ENCODE results near the gene SBNO2. TPM values are rescaled to one million over a fixed set of nuclear protein-coding genes. Genes with fewer than 3 reads are reported as not detected.

Gene SBNO2
- total RNA-seq, 1 experiment from 2014 or later: 97.8 TPM

- TF ChIP-seq, protein P1, sequence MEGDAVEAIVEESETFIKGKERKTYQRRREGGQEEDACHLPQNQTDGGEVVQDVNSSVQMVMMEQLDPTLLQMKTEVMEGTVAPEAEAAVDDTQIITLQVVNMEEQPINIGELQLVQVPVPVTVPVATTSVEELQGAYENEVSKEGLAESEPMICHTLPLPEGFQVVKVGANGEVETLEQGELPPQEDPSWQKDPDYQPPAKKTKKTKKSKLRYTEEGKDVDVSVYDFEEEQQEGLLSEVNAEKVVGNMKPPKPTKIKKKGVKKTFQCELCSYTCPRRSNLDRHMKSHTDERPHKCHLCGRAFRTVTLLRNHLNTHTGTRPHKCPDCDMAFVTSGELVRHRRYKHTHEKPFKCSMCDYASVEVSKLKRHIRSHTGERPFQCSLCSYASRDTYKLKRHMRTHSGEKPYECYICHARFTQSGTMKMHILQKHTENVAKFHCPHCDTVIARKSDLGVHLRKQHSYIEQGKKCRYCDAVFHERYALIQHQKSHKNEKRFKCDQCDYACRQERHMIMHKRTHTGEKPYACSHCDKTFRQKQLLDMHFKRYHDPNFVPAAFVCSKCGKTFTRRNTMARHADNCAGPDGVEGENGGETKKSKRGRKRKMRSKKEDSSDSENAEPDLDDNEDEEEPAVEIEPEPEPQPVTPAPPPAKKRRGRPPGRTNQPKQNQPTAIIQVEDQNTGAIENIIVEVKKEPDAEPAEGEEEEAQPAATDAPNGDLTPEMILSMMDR (IDR thresholded peaks at IDR 0.05; ENCODE audit: unreplicated experiment): no peak
- peaks cover 53% of the 10 kb centered on the region for H3K36me3 Mint-ChIP-seq (ENCODE audit: insufficient read depth, unreplicated experiment)
- BruUV-seq (replicated peaks): no TSS peak
- H3K4me3 Mint-ChIP-seq (ENCODE audit: low read depth, unreplicated experiment): no peak overlapping the region
- H3K27ac Mint-ChIP-seq (ENCODE audit: unreplicated experiment): no peak overlapping the region
- H3K27me3 Mint-ChIP-seq (ENCODE audit: unreplicated experiment): no peaks in the 10 kb centered on the region
- intact Hi-C loops (cut with micrococcal nuclease; ENCODE audit: unreplicated experiment): no loop called here
- H3K4me1 Mint-ChIP-seq (ENCODE audit: low read depth, unreplicated experiment): peaks cover 26% of the 10 kb centered on the region
- no peak for DNase-seq
- no peaks in the 10 kb centered on the region for H3K9me3 Mint-ChIP-seq (ENCODE audit: low read depth, unreplicated experiment)
- CTCF ChIA-PET: no interaction called here
Measured at GRCh38 chr19:1166872-1167573, 7.0 kb downstream of the SBNO2 start.

DNA sequence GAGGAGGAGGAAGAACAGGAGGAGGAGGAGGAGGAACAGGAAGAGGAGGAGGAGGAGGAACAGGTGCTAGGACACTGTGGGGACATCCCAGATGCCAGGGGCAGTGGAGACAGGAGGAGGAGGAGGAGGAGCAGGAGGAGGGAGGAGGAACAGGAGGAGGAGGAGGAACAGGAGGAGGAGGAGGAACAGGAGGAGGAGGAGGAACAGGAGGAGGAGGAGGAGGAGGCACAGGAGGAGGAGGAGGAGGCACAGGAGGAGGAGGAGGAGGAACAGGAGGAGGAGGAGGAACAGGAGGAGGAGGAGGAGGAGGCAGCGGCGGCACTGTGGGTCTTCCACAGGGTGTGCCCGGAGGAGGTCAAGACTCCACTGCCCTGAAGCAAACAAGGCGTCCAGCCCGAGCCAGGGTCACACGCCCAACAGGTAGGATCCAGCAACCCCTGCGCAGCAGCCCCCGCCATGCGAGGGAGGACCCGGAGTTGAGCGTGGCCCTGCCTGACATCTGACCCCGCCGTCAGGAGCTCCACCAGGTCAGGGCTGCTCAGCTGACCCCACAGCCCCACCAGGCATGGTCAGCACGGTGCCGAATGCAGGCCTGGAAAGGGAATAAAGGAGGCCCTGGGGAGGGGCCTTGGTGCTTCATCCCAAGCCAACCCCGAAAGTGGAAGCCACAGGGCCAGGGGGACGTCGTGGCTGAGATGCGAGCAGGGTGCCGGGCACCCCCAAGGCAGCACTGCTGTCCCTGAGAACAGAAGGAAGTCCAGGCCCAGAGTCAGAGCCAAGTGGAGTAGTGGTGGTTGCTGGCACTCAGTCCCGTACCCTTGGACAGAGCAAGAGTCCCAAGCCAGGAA is 9.2 kb downstream of the SBNO2 start:
- TF ChIP-seq, protein P1 (IDR thresholded peaks at IDR 0.05; ENCODE audit: unreplicated experiment): no peak
- CTCF ChIA-PET: no interaction called here
- intact Hi-C loops (cut with micrococcal nuclease; ENCODE audit: unreplicated experiment): no loop called here
- no TSS peak for BruUV-seq (replicated peaks)
- Mint-ChIP-seq H3K4me3 (ENCODE audit: low read depth, unreplicated experiment) (no peak overlapping the region), H3K27me3 (ENCODE audit: unreplicated experiment) (no peaks in the 10 kb centered on the region), H3K9me3 (ENCODE audit: low read depth, unreplicated experiment) (no peaks in the 10 kb centered on the region), H3K36me3 (ENCODE audit: insufficient read depth, unreplicated experiment) (peaks cover 43% of the 10 kb centered on the region), H3K27ac (ENCODE audit: unreplicated experiment) (no peak overlapping the region), H3K4me1 (ENCODE audit: low read depth, unreplicated experiment) (peaks cover 18% of the 10 kb centered on the region)
- no peak for DNase-seq

DNA sequence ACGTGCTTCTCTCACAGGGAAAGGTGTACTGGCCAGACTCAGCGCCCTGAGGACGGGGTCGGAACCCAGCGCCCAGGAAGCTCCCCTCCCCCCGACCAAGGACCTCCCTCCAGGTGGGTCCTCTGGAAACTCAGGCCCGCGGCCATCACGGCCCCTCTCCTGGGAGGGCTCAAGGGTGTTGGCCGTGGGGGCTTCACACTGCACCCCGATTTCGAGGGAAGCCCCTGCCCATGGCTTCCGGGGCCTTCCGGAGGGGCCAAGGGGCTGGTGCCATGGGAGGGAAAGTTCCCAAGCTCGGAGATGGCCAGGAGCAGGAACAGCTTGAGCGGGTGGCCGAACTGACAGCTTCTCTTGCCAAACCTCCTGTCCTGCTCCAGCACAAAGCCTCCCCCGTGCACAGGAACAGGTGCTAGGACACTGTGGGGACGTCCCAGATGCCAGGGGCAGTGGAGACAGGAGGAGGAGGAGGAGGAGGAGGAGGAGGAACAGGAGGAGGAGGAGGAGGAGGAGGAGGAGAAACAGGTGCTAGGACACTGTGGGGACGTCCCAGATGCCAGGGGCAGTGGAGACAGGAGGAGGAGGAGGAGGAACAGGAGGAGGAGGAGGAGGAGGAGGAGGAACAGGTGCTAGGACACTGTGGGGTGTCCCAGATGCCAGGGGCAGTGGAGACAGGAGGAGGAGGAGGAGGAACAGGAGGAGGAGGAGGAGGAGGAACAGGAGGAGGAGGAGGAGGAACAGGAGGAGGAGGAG is 10.0 kb downstream of the SBNO2 start:
- H3K36me3 Mint-ChIP-seq (ENCODE audit: insufficient read depth, unreplicated experiment): peaks cover 38% of the 10 kb centered on the region
- TF ChIP-seq, protein P1 (IDR thresholded peaks at IDR 0.05; ENCODE audit: unreplicated experiment): no peak
- no peak for DNase-seq
- H3K27ac Mint-ChIP-seq (ENCODE audit: unreplicated experiment): no peak overlapping the region
- intact Hi-C loops (cut with micrococcal nuclease; ENCODE audit: unreplicated experiment): no loop called here
- H3K4me3 Mint-ChIP-seq (ENCODE audit: low read depth, unreplicated experiment): no peak overlapping the region
- H3K4me1 Mint-ChIP-seq (ENCODE audit: low read depth, unreplicated experiment): peaks cover 13% of the 10 kb centered on the region
- no TSS peak for BruUV-seq (replicated peaks)
- no peaks in the 10 kb centered on the region for H3K9me3 Mint-ChIP-seq (ENCODE audit: low read depth, unreplicated experiment)
- no peaks in the 10 kb centered on the region for H3K27me3 Mint-ChIP-seq (ENCODE audit: unreplicated experiment)
- CTCF ChIA-PET: interaction anchor here (0.9 kb wide), 1 partner anchor 372 kb away, joined by 10 read pairs; no protein-coding TSS in a partner anchor

- Mint-ChIP-seq H3K27me3 (ENCODE audit: unreplicated experiment) (no peaks in the 10 kb centered on the region), H3K27ac (ENCODE audit: unreplicated experiment) (peak overlapping the region; percentile 58), H3K4me1 (ENCODE audit: low read depth, unreplicated experiment) (peaks cover 13% of the 10 kb centered on the region), H3K9me3 (ENCODE audit: low read depth, unreplicated experiment) (no peaks in the 10 kb centered on the region), H3K4me3 (ENCODE audit: low read depth, unreplicated experiment) (peak overlapping the region; percentile 37), H3K36me3 (ENCODE audit: insufficient read depth, unreplicated experiment) (peaks cover 39% of the 10 kb centered on the region)
- intact Hi-C loops (cut with micrococcal nuclease; ENCODE audit: unreplicated experiment): no loop called here
- TF ChIP-seq, protein P1 (IDR thresholded peaks at IDR 0.05; ENCODE audit: unreplicated experiment): no peak
- CTCF ChIA-PET: interaction anchor here (0.9 kb wide), 1 partner anchor 372 kb away, joined by 10 read pairs; no protein-coding TSS in a partner anchor
- DNase-seq: no peak
- no TSS peak for BruUV-seq (replicated peaks)
Measured at GRCh38 chr19:1163283-1163933, 10.7 kb downstream of the SBNO2 start.
